OCI-LY7 (cell line): ENCODE results near the gene KIF22. TPM values are rescaled to one million over a fixed set of nuclear protein-coding genes. Genes with fewer than 3 reads are reported as not detected.

Experiments
- BruUV-seq: library from RNA; stranded (reverse); fragments of 400-500 nt; replicated peaks from 2 replicates; lab custom pipeline; 2021; lab: Mats Ljungman, UMichigan
- CTCF ChIA-PET: fragments of 300-600 bp; sonication (Branson Sonifier 250); formaldehyde crosslinking; loops from one replicate; lab custom pipeline; 2022; ENCODE audit warnings: antibody characterized with exemption; ENCODE audit not compliant: unreplicated experiment; lab: Charles Lee
- POLR2A ChIA-PET: fragments of 300-600 bp; sonication (Branson Sonifier 250); formaldehyde crosslinking; loops from one replicate; lab custom pipeline; 2022; ENCODE audit warnings: antibody characterized with exemption; lab: Charles Lee
- DNase-seq: peaks from one replicate; pipeline ENCODE4 v3.0.0-alpha.2; 2015; ENCODE audit warnings: low spot score
- H2AFZ ChIP-seq: fragments of 200-600 bp; sonication (generic), shearing (Covaris generic); 2 replicates; pipeline ENCODE4 v1.6.1; 2014; ENCODE audit warnings: mild to moderate bottlenecking, antibody characterized with exemption, low read length, moderate library complexity
- H3K27ac ChIP-seq: fragments of 200-600 bp; sonication (generic); 2 replicates; pipeline ENCODE4 v1.5.1; 2014; ENCODE audit warnings: mixed run types, low read depth, mild to moderate bottlenecking, moderate library complexity, low read length, inconsistent platforms; ENCODE audit not compliant: poor library complexity, severe bottlenecking
- H3K36me3 ChIP-seq: fragments of 200-600 bp; sonication (generic); 2 replicates; pipeline ENCODE4 v1.6.1; 2014; ENCODE audit warnings: mild to moderate bottlenecking, antibody characterized with exemption, low read length, moderate library complexity, mixed read lengths; ENCODE audit not compliant: insufficient read depth
- H3K4me1 ChIP-seq: fragments of 200-600 bp; sonication (generic); 2 replicates; pipeline ENCODE4 v1.5.1; 2014; ENCODE audit warnings: mild to moderate bottlenecking, low read length; ENCODE audit not compliant: insufficient read depth, poor library complexity, severe bottlenecking
- H3K4me2 ChIP-seq: fragments of 200-600 bp; sonication (generic); 2 replicates; pipeline ENCODE4 v1.6.1; 2014; ENCODE audit warnings: mild to moderate bottlenecking, low read length
- H3K4me3 ChIP-seq: fragments of 200-600 bp; sonication (generic); 2 replicates; pipeline ENCODE4 v1.5.1; 2014; ENCODE audit warnings: mild to moderate bottlenecking, low read depth, low read length; ENCODE audit not compliant: poor library complexity, severe bottlenecking
- H3K79me2 ChIP-seq: fragments of 200-600 bp; sonication (generic); 2 replicates; pipeline ENCODE4 v1.6.1; 2016; ENCODE audit warnings: low read depth, mild to moderate bottlenecking, low read length, moderate library complexity, mixed read lengths; ENCODE audit not compliant: insufficient read depth
- H3K9me2 ChIP-seq: fragments of 200-600 bp; sonication (generic); 2 replicates; pipeline ENCODE4 v1.6.1; 2016; ENCODE audit warnings: mild to moderate bottlenecking, low read length, mixed read lengths; ENCODE audit not compliant: insufficient read depth
- H3K9me3 ChIP-seq: fragments of 200-600 bp; sonication (generic); 2 replicates; pipeline ENCODE4 v1.6.1; 2014; ENCODE audit warnings: mild to moderate bottlenecking, mixed run types, low read length, mixed read lengths
- H4K20me1 ChIP-seq: fragments of 200-600 bp; sonication (generic); 2 replicates; pipeline ENCODE4 v1.6.1; 2014; ENCODE audit warnings: mild to moderate bottlenecking, antibody characterized with exemption, low read length, moderate library complexity, mixed read lengths; ENCODE audit not compliant: insufficient read depth
- EZH2phosphoT487 ChIP-seq: fragments of 200-600 bp; sonication (generic); IDR thresholded peaks from 2 replicates; pipeline ENCODE4 v1.6.1; 2018; ENCODE audit warnings: low read depth, borderline replicate concordance, mild to moderate bottlenecking, mixed run types, antibody characterized with exemption, low read length, moderate library complexity, mixed read lengths
- intact Hi-C: fragments of 100-400 bp; cut with micrococcal nuclease; formaldehyde crosslinking; loops from one replicate; pipeline ENCODE4 v1.10.0; 2022; ENCODE audit not compliant: unreplicated experiment
- total RNA-seq, 2 experiments: library from RNA; depleted of rRNA in 1 of 2; stranded (reverse); fragments of >200 nt in 1 of 2; shearing (Covaris generic) in 1 of 2; gene quantifications; 2 replicates each; pipeline ENCODE4 v1.2.3, GENCODE V29; 2014 to 2022
- TF ChIP-seq, protein P1 (sequence below): fragments of 200-600 bp; sonication (generic); conservative IDR thresholded peaks from 2 replicates; pipeline ENCODE4 v1.5.1; 2014; ENCODE audit warnings: mild to moderate bottlenecking, antibody characterized with exemption, low read length, moderate library complexity, mixed read lengths

Gene KIF22
- total RNA-seq, 2 experiments from 2014 or later = 232 to 339 TPM

DNA sequence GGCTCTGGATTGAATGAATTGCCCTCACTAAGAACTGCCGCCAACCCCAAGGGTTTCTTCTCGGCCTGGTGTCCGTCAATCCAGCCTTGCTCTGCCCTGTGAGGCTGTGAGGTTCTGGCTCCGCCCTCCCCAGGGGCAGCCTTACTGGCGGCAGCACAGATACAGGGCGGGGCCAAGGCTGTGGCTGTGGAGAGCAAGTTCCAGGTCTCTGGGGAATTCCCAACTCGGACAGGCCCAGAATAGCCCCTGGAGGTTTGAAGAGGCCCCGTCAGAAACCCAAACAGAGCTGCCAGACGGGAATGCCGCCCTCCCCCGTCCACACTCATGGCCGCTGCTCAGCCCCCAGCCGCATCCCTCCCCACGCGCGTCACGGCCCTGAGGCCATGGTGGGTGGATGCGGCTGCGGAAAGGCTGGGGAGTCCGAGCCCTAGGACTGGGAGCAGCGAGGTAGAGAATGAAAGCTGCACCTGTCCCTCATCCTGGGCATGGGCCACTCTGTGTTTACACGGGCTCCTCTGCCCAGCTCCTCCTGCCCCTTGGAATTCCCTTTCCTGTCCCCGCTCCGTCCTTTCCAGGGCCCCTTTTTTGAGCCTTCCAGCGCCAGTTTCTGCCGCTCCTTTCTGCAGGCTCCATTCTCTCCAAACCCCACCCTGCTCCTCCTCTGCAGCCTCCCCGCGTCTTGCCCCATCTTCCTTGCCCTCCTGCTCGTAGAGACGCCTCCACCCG lies 20.8 kb downstream of the KIF22 start:
- Histone ChIP-seq H3K9me2 (no peaks in the 10 kb centered on the region), H3K4me1 (peaks cover 53% of the 10 kb centered on the region), H3K9me3 (no peaks in the 10 kb centered on the region), H3K36me3 (peaks cover 42% of the 10 kb centered on the region), H3K4me3 (peak overlapping the region; percentile 83), H3K79me2 (peaks cover 15% of the 10 kb centered on the region; the same call in 1 of the 2 replicates), H3K4me2 (peak overlapping the region; percentile 93), H4K20me1 (peaks cover 18% of the 10 kb centered on the region), H2AFZ (no peak overlapping the region), H3K27ac (no peak overlapping the region)
- DNase-seq = peak; percentile 72
- TF ChIP-seq, protein P1, sequence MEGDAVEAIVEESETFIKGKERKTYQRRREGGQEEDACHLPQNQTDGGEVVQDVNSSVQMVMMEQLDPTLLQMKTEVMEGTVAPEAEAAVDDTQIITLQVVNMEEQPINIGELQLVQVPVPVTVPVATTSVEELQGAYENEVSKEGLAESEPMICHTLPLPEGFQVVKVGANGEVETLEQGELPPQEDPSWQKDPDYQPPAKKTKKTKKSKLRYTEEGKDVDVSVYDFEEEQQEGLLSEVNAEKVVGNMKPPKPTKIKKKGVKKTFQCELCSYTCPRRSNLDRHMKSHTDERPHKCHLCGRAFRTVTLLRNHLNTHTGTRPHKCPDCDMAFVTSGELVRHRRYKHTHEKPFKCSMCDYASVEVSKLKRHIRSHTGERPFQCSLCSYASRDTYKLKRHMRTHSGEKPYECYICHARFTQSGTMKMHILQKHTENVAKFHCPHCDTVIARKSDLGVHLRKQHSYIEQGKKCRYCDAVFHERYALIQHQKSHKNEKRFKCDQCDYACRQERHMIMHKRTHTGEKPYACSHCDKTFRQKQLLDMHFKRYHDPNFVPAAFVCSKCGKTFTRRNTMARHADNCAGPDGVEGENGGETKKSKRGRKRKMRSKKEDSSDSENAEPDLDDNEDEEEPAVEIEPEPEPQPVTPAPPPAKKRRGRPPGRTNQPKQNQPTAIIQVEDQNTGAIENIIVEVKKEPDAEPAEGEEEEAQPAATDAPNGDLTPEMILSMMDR = no peak
- TF ChIP-seq EZH2phosphoT487 = no peak
- CTCF ChIA-PET = no interaction called here
- intact Hi-C loops = no loop called here
- POLR2A ChIA-PET = no interaction called here
- BruUV-seq = no TSS peak

DNA sequence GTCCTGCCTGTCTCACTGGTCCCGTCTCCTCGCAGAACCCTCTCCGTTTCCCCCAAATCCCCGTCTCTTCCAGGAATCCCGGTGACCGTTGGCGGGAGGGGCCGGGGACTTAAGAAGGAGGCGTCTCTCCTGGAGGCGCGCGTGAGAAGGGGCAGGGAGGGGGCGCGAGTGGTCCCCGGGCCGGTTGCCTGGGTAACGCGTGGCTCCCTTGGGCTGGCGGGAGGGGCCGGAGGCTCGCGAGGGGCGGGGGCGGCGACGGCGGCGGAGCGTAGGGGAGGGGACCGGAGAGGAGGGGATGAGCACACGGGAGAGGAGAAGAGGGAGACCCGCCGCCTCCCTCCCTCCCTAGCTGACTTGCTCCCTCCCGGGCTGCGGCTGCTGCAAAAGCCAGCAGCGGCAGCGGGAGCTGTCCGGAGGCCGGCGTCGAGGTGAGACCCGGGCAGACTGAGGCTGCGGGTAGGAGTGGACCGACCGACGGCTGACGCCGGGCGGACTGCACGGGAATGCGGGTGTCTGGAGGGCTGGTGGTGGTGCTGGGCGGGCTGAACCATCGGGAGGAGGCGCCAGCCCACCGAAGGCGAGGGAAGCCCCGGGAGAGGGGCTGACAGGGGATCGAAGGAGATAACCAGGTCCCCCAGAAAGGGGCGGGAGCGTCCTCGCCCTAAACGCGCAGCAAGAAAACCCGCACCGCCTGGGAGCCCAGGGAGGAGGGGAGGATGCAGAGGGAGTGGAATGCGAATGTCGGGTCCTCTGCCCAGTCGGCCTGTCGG lies 21.5 kb downstream of the KIF22 start, which contains the start of gene PRRT2:
TSS of gene PRRT2 (plus strand) at position 298 of the 770 bp plus-strand sequence. CDS start 862 bp downstream, outside the sequence.
- Histone ChIP-seq H3K9me3 (no peaks in the 10 kb centered on the region), H3K27ac (no peak within 1 kb of the TSS), H2AFZ (no peak within 1 kb of the TSS), H4K20me1 (peaks cover 18% of the 10 kb centered on the region), H3K79me2 (peaks cover 19% of the 10 kb centered on the region; the same call in 1 of the 2 replicates), H3K4me2 (peak within 1 kb of the TSS; percentile 93), H3K4me3 (peak within 1 kb of the TSS; percentile 83), H3K36me3 (peaks cover 42% of the 10 kb centered on the region), H3K9me2 (no peaks in the 10 kb centered on the region), H3K4me1 (peaks cover 53% of the 10 kb centered on the region)
- TF ChIP-seq, protein P1 = no peak
- no peak for TF ChIP-seq EZH2phosphoT487
- ChIA-PET CTCF (no interaction called here), POLR2A (no interaction called here)
- intact Hi-C loops = no loop called here
- no peak for DNase-seq
- no TSS peak for BruUV-seq
